ENCODE measurements around the gene GOLT1A. TPM values are rescaled to one million over a fixed set of nuclear protein-coding genes. Genes with fewer than 3 reads are reported as not detected.

The GOLT1A gene
- total and polyA plus RNA-seq, 10 of the 15 experiments (the other 5 are each of a cell fraction or from before 2014, with no cell fraction given): 0.09 to 0.46 TPM; not detected in 8

DNA sequence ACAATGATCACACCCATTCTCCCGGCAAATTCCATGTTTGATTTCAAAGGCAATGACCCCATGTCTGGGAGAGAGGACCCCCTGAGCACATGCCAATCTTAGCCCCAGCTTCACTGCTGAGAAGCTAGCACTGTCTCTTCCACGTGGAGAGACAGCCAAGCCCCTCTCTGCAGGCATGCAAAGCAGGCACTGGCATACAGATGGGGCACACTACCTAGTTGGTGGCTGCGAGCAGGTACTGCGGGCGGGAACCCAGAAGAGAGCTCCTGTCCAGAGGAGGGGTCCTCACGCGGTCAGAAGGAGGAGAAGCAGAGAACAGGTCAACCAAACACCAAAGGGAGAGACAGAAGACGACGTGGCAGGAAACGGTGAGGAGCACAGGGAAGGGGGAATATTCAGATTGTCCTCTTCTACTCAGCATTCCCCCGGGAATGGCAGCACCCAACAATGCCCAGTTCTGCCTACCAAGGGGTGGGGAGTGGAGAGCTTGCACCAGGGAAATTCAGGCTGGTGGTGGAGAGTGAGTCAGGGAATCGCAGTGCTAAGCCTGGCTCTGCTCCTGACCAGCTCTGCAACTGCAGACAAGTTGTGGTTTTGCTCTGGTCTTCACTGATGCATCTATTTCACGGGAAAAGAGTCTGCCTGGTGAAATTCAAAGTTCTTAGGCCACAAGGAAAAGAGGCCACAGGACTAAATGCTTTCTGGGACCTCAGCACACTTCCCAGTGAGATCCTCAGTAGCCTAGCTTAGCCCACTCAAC is 48.1 kb upstream of the GOLT1A start (continued):
- no peak for TF ChIP-seq SPI1 (IDR thresholded peaks at IDR 0.05; ENCODE audit: borderline replicate concordance, insufficient read depth, low read depth, low read length)
- TF ChIP-seq, protein P1, sequence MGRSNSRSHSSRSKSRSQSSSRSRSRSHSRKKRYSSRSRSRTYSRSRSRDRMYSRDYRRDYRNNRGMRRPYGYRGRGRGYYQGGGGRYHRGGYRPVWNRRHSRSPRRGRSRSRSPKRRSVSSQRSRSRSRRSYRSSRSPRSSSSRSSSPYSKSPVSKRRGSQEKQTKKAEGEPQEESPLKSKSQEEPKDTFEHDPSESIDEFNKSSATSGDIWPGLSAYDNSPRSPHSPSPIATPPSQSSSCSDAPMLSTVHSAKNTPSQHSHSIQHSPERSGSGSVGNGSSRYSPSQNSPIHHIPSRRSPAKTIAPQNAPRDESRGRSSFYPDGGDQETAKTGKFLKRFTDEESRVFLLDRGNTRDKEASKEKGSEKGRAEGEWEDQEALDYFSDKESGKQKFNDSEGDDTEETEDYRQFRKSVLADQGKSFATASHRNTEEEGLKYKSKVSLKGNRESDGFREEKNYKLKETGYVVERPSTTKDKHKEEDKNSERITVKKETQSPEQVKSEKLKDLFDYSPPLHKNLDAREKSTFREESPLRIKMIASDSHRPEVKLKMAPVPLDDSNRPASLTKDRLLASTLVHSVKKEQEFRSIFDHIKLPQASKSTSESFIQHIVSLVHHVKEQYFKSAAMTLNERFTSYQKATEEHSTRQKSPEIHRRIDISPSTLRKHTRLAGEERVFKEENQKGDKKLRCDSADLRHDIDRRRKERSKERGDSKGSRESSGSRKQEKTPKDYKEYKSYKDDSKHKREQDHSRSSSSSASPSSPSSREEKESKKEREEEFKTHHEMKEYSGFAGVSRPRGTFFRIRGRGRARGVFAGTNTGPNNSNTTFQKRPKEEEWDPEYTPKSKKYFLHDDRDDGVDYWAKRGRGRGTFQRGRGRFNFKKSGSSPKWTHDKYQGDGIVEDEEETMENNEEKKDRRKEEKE (IDR thresholded peaks at IDR 0.05): no peak
- no peak for TF ChIP-seq TARDBP (IDR thresholded peaks at IDR 0.05; ENCODE audit: borderline replicate concordance)
- TF ChIP-seq STAT1 (conservative IDR thresholded peaks at IDR 0.05): no peak

- no peak for DNase-seq (ENCODE audit: low read depth, low spot score)
- ATAC-seq: no peak
- Histone ChIP-seq H3K9ac (ENCODE audit: control insufficient read depth, insufficient read depth, low read length) (no peak overlapping the region), H3K4me3 (no peak overlapping the region), H3K27me3 (replicated peaks in 1 of 2; ENCODE audit: control insufficient read depth in 2 of 2, insufficient read depth in 2 of 2, low read length in 1 of 2) (peaks cover 2 to 7% of the 10 kb centered on the region in 2 experiments; a peak in 3 of 4 replicates), H3K36me3 (ENCODE audit: control insufficient read depth in 2 of 2, insufficient read depth in 2 of 2, low read length in 1 of 2) (no peaks in the 10 kb centered on the region), H3K4me2 (ENCODE audit: control insufficient read depth, insufficient read depth) (no peak overlapping the region), H3K4me1 (ENCODE audit: control insufficient read depth, insufficient read depth, low read length) (no peaks in the 10 kb centered on the region), H3K79me2 (ENCODE audit: control insufficient read depth, insufficient read depth, low read length) (no peaks in the 10 kb centered on the region), H3K9me3 (replicated peaks; ENCODE audit: control insufficient read depth, insufficient read depth, low read length) (no peaks in the 10 kb centered on the region), H3K27ac (ENCODE audit: control insufficient read depth, insufficient read depth) (no peak overlapping the region), H4K20me1 (ENCODE audit: control insufficient read depth, insufficient read depth) (no peaks in the 10 kb centered on the region; the same call in 1 of the 2 replicates), H2AFZ (ENCODE audit: control insufficient read depth, low read depth, low read length) (no peak overlapping the region)
- intact Hi-C loops (cut with micrococcal nuclease; ENCODE audit: unreplicated experiment) (no loop called here), in situ Hi-C loops (cut with MboI) (no loop called here)
- ChIA-PET CTCF (interaction anchor here (1.1 to 5.5 kb wide), 2 partner anchors 101 to 137 kb away, joined by 3 to 24 read pairs; no protein-coding TSS in a partner anchor), RAD21 (ENCODE audit: unreplicated experiment) (interaction anchor here (4.8 kb wide), 1 partner anchor 100 kb away, joined by 57 read pairs; the partner anchor contains the start of gene PLEKHA6), POLR2A (no interaction called here), SMC1A (ENCODE audit: uncharacterized antibody, unreplicated experiment) (interaction anchor here (1.4 to 8.4 kb wide), 2 partner anchors 30 to 101 kb away, joined by 3 to 86 read pairs; partner anchors contain the start of gene PLEKHA6)
- 17% methylated on average over 12 of the region's 12 CpGs for WGBS (ENCODE audit: insufficient coverage, insufficient replicate concordance, low lambda C conversion rate, missing lambda C conversion rate)
- TF ChIP-seq RB1 (IDR thresholded peaks at IDR 0.05; ENCODE audit: borderline replicate concordance) (no peak), RELB (IDR thresholded peaks at IDR 0.05; ENCODE audit: low read depth) (no peak), CTCF (IDR thresholded peaks at IDR 0.05 in 2 of 3, conservative IDR thresholded peaks at IDR 0.05 in 1 of 3; ENCODE audit: control insufficient read depth in 2 of 3, extremely low read depth in 1 of 3, insufficient read depth in 1 of 3, low read depth in 3 of 3, low read length in 3 of 3) (no peak)
- BruUV-seq (replicated peaks): no TSS peak
- no peak for FAIRE-seq
Observed at GRCh38 chr1:204261266-204261665, 47.5 kb upstream of the GOLT1A start.
